ENCODE measurements around the gene KIAA0586.

- TF ChIP-seq CTCF (IDR thresholded peaks at IDR 0.05; ENCODE audit: extremely low read depth in 1 of 2, insufficient read depth in 1 of 2, low read depth in 1 of 2, low read length in 2 of 2) (no peak), POLR2AphosphoS5 (IDR thresholded peaks at IDR 0.05; ENCODE audit: insufficient read depth, low read depth, low read length) (no peak), POLR2A (IDR thresholded peaks at IDR 0.05; ENCODE audit: low read depth, low read length) (no peak)
- TF ChIP-seq, protein P1, sequence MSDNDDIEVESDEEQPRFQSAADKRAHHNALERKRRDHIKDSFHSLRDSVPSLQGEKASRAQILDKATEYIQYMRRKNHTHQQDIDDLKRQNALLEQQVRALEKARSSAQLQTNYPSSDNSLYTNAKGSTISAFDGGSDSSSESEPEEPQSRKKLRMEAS (IDR thresholded peaks at IDR 0.05; ENCODE audit: insufficient read depth, insufficient read length) = no peak
Observed at GRCh38 chr14:58566979-58567378, 139.5 kb downstream of the KIAA0586 start.
